PC-3 (cell line): ENCODE data around the gene ARHGEF3. TPM values are rescaled to one million over a fixed set of nuclear protein-coding genes. Genes with fewer than 3 reads are reported as not detected.

Experiments
- ATAC-seq: fragments of 200-7000 bp; cut with Tn5 transposase; 2 replicates; pipeline ENCODE4 v1.9.1; 2020; ENCODE audit warnings: mild to moderate bottlenecking, moderate library complexity
- BruUV-seq: library from RNA; stranded (reverse); fragments of 400-500 nt; replicated peaks from 2 replicates; lab custom pipeline; 2021; lab: Mats Ljungman, UMichigan
- CTCF ChIA-PET: fragments of 300-600 bp; sonication (Branson Sonifier 250); formaldehyde crosslinking; loops from one replicate; lab custom pipeline; 2022; ENCODE audit warnings: antibody characterized with exemption; lab: Charles Lee
- POLR2A ChIA-PET: fragments of 300-600 bp; sonication (Branson Sonifier 250); formaldehyde crosslinking; loops from one replicate; lab custom pipeline; 2022; ENCODE audit warnings: antibody characterized with exemption; ENCODE audit not compliant: unreplicated experiment; lab: Charles Lee
- DNase-seq: peaks from one replicate; pipeline ENCODE4 v3.0.0-alpha.2; 2015
- H2AFZ ChIP-seq: fragments of 300-600 bp; sonication (generic); 2 replicates; pipeline ENCODE4 v1.6.0; 2016; ENCODE audit warnings: antibody characterized with exemption, low read length
- H3F3A ChIP-seq: fragments of 300-600 bp; sonication (generic); one replicate; pipeline ENCODE4 v1.6.0; 2017; ENCODE audit warnings: antibody characterized with exemption, low read length, control low read depth, mild to moderate bottlenecking; ENCODE audit not compliant: unreplicated experiment
- H3K27ac ChIP-seq: fragments of 300-600 bp; sonication (generic); 2 replicates; pipeline ENCODE4 v1.5.1; 2016; ENCODE audit warnings: mild to moderate bottlenecking, low read length
- H3K27me3 ChIP-seq: fragments of 300-600 bp; sonication (generic); 2 replicates; pipeline ENCODE4 v1.6.1; 2016; ENCODE audit warnings: low read length, mixed read lengths
- H3K36me3 ChIP-seq: fragments of 300-600 bp; sonication (generic); 2 replicates; pipeline ENCODE4 v1.6.1; 2016; ENCODE audit warnings: low read depth, mixed run types, low read length, mixed read lengths
- H3K4me1 ChIP-seq: fragments of 300-600 bp; sonication (generic); 2 replicates; pipeline ENCODE4 v1.5.1; 2016; ENCODE audit warnings: low read length; ENCODE audit not compliant: insufficient read depth
- H3K4me2 ChIP-seq: fragments of 300-600 bp; sonication (generic); 2 replicates; pipeline ENCODE4 v1.6.0; 2016; ENCODE audit warnings: low read length
- H3K4me3 ChIP-seq: fragments of 300-600 bp; sonication (generic); 2 replicates; pipeline ENCODE4 v1.5.1; 2016; ENCODE audit warnings: mild to moderate bottlenecking, low read length, mixed read lengths
- H3K79me2 ChIP-seq: fragments of 300-600 bp; sonication (generic); 2 replicates; pipeline ENCODE4 v1.6.1; 2017; ENCODE audit warnings: low read length, mixed read lengths
- H3K9ac ChIP-seq: fragments of 300-600 bp; sonication (generic); 2 replicates; pipeline ENCODE4 v1.6.0; 2016; ENCODE audit warnings: mild to moderate bottlenecking, low read length
- H3K9me2 ChIP-seq: fragments of 300-600 bp; sonication (generic); replicated peaks from 2 replicates; pipeline ENCODE4 v1.6.1; 2016; ENCODE audit warnings: mixed run types, low read length, mixed read lengths
- H3K9me3 ChIP-seq: fragments of 300-600 bp; sonication (generic); 2 replicates; pipeline ENCODE4 v1.6.1; 2016; ENCODE audit warnings: low read length, mixed read lengths
- H4K20me1 ChIP-seq: fragments of 300-600 bp; sonication (generic); 2 replicates; pipeline ENCODE4 v1.6.1; 2016; ENCODE audit warnings: low read length, mixed read lengths
- EZH2 ChIP-seq: fragments of 300-600 bp; sonication (generic); IDR thresholded peaks from one replicate; pipeline ENCODE4 v1.6.1; 2017; ENCODE audit warnings: antibody characterized with exemption, mild to moderate bottlenecking, low read length; ENCODE audit not compliant: unreplicated experiment
- EZH2phosphoT487 ChIP-seq: fragments of 300-600 bp; sonication (generic); IDR thresholded peaks from 2 replicates; pipeline ENCODE4 v1.6.1; 2018; ENCODE audit warnings: mild to moderate bottlenecking, antibody characterized with exemption, low read length, borderline replicate concordance
- intact Hi-C: fragments of 100-400 bp; cut with micrococcal nuclease; formaldehyde crosslinking; loops from 2 replicates; pipeline ENCODE4 v1.9.0; 2023
- total RNA-seq: library from RNA; depleted of rRNA; stranded (reverse); fragments of >200 nt; gene quantifications from 2 replicates; pipeline ENCODE4 v1.2.3, GENCODE V29; 2014
- TF ChIP-seq, protein P1 (sequence below): fragments of 300-600 bp; sonication (generic); conservative IDR thresholded peaks from 2 replicates; pipeline ENCODE4 v1.5.1; 2017; ENCODE audit warnings: antibody characterized with exemption, low read depth, mild to moderate bottlenecking, low read length

The ARHGEF3 gene
- total RNA-seq, 1 experiment from 2014 or later = 8.7 TPM

GRCh38 chr3:56772952-56773938, 28.5 kb downstream of the ARHGEF3 start:
- no peak overlapping the region for H3K9ac ChIP-seq
- no peaks in the 10 kb centered on the region for H3K9me3 ChIP-seq
- ATAC-seq (no peak), DNase-seq (no peak)
- no peaks in the 10 kb centered on the region for H3K9me2 ChIP-seq
- no peak overlapping the region for H3K4me3 ChIP-seq
- H3K36me3 ChIP-seq = no peaks in the 10 kb centered on the region
- H2AFZ ChIP-seq = no peak overlapping the region
- no peaks in the 10 kb centered on the region for H4K20me1 ChIP-seq
- no peaks in the 10 kb centered on the region for H3K4me1 ChIP-seq
- H3K4me2 ChIP-seq = no peak overlapping the region
- no peaks in the 10 kb centered on the region for H3F3A ChIP-seq
- no peak overlapping the region for H3K27ac ChIP-seq
- no TSS peak for BruUV-seq
- TF ChIP-seq EZH2 = no peak
- TF ChIP-seq EZH2phosphoT487 = no peak
- TF ChIP-seq, protein P1, sequence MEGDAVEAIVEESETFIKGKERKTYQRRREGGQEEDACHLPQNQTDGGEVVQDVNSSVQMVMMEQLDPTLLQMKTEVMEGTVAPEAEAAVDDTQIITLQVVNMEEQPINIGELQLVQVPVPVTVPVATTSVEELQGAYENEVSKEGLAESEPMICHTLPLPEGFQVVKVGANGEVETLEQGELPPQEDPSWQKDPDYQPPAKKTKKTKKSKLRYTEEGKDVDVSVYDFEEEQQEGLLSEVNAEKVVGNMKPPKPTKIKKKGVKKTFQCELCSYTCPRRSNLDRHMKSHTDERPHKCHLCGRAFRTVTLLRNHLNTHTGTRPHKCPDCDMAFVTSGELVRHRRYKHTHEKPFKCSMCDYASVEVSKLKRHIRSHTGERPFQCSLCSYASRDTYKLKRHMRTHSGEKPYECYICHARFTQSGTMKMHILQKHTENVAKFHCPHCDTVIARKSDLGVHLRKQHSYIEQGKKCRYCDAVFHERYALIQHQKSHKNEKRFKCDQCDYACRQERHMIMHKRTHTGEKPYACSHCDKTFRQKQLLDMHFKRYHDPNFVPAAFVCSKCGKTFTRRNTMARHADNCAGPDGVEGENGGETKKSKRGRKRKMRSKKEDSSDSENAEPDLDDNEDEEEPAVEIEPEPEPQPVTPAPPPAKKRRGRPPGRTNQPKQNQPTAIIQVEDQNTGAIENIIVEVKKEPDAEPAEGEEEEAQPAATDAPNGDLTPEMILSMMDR = no peak
- no peaks in the 10 kb centered on the region for H3K27me3 ChIP-seq
- ChIA-PET POLR2A (interaction anchor here (0.5 kb wide), 1 partner anchor 9 kb away, joined by 3 read pairs; no protein-coding TSS in a partner anchor), CTCF (interaction anchor here (0.7 kb wide), 1 partner anchor 83 kb away, joined by 4 read pairs; no protein-coding TSS in a partner anchor)
- intact Hi-C loops = no loop called here
- no peaks in the 10 kb centered on the region for H3K79me2 ChIP-seq

GRCh38 chr3:56771376-56771775, 30.4 kb downstream of the ARHGEF3 start:
- no peaks in the 10 kb centered on the region for H3K27me3 ChIP-seq
- H3K4me3 ChIP-seq = no peak overlapping the region
- ChIA-PET CTCF (no interaction called here), POLR2A (no interaction called here)
- TF ChIP-seq EZH2phosphoT487 = no peak
- TF ChIP-seq, protein P1 = no peak
- no peak for TF ChIP-seq EZH2
- no peaks in the 10 kb centered on the region for H3K79me2 ChIP-seq
- no peaks in the 10 kb centered on the region for H3F3A ChIP-seq
- H3K9me2 ChIP-seq = no peaks in the 10 kb centered on the region
- no peaks in the 10 kb centered on the region for H3K4me1 ChIP-seq
- no peak overlapping the region for H3K9ac ChIP-seq
- no peaks in the 10 kb centered on the region for H3K9me3 ChIP-seq
- ATAC-seq = no peak
- BruUV-seq = no TSS peak
- intact Hi-C loops = no loop called here
- H3K36me3 ChIP-seq = no peaks in the 10 kb centered on the region
- DNase-seq = no peak
- no peak overlapping the region for H2AFZ ChIP-seq
- H3K4me2 ChIP-seq = no peak overlapping the region
- H3K27ac ChIP-seq = no peak overlapping the region
- H4K20me1 ChIP-seq = no peaks in the 10 kb centered on the region
